ENCODE results near the gene GCFC2. TPM values are rescaled to one million over a fixed set of nuclear protein-coding genes. Genes with fewer than 3 reads are reported as not detected.

The GCFC2 gene
- total and polyA plus RNA-seq, 2 donors (not counting 3 experiments of a cell fraction or from before 2014, with no cell fraction given), result 5.7 to 20.0 TPM

GRCh38 chr2:75702593-75702992 is 8.1 kb downstream of the GCFC2 start:
- DNase-seq (ENCODE audit: low read depth, low spot score) (no peak), FAIRE-seq (no peak)
- POLR2A ChIA-PET, result no interaction called here
- Histone ChIP-seq H3K4me2 (ENCODE audit: insufficient read depth, low read length) (no peak overlapping the region), H3K9me1 (replicated peaks; ENCODE audit: control insufficient read depth, extremely low read depth, insufficient read depth, low read length) (no peaks in the 10 kb centered on the region), H3K4me1 (ENCODE audit: control insufficient read depth, extremely low read depth, insufficient read depth, low read length) (peaks cover 12% of the 10 kb centered on the region), H3K27ac (ENCODE audit: insufficient read depth, low read depth, low read length) (no peak overlapping the region), H3K27me3 (ENCODE audit: control insufficient read depth in 2 of 2, insufficient read depth in 2 of 2, low read length in 2 of 2) (no peaks in the 10 kb centered on the region), H4K20me1 (replicated peaks; ENCODE audit: control insufficient read depth, extremely low read depth, insufficient read depth, low read length) (no peaks in the 10 kb centered on the region), H3K79me2 (ENCODE audit: control insufficient read depth, insufficient read depth, low read length) (peaks cover 6% of the 10 kb centered on the region), H3K9ac (replicated peaks; ENCODE audit: extremely low read depth, insufficient read depth, low read length) (no peak overlapping the region), H3K9me3 (replicated peaks; ENCODE audit: control insufficient read depth, insufficient read depth, low read length) (no peaks in the 10 kb centered on the region), H3K36me3 (ENCODE audit: control insufficient read depth in 2 of 2, extremely low read depth in 1 of 2, insufficient read depth in 2 of 2, low read length in 2 of 2) (peaks cover 3 to 20% of the 10 kb centered on the region in 2 experiments), H2AFZ (ENCODE audit: low read depth, low read length) (no peak overlapping the region), H3K4me3 (replicated peaks in 1 of 3; ENCODE audit: insufficient read depth in 1 of 3, low read depth in 1 of 3, low read length in 3 of 3) (no peak overlapping the region)
- CTCF ChIA-PET, result interaction anchor here (1.0 kb wide), 1 partner anchor 74 kb away, joined by 3 read pairs; no protein-coding TSS in a partner anchor
- intact Hi-C loops (cut with micrococcal nuclease), result no loop called here
- no TSS peak for BruUV-seq (replicated peaks)
- dilution Hi-C loops (cut with MboI; ENCODE audit: extremely low pct_ligation_motif_present, low sequenced_read_pairs), result no loop called here
- no peak for TF ChIP-seq POLR2A (IDR thresholded peaks at IDR 0.05; ENCODE audit: low read depth, low read length)
- TF ChIP-seq POLR2AphosphoS5 (IDR thresholded peaks at IDR 0.05; ENCODE audit: insufficient read depth, low read depth, low read length), result no peak
- TF ChIP-seq EZH2 (IDR thresholded peaks at IDR 0.05; ENCODE audit: borderline replicate concordance, low read depth, low read length, severe bottlenecking), result no peak
- TF ChIP-seq MYC (IDR thresholded peaks at IDR 0.05; ENCODE audit: low read depth, low read length), result no peak
- TF ChIP-seq MAX (IDR thresholded peaks at IDR 0.05; ENCODE audit: insufficient read depth, insufficient read length), result no peak
- no peak for TF ChIP-seq JUN (IDR thresholded peaks at IDR 0.05; ENCODE audit: borderline replicate concordance, insufficient read depth, insufficient read length, low read depth)
- TF ChIP-seq CTCF (IDR thresholded peaks at IDR 0.05; ENCODE audit: extremely low read depth in 1 of 2, insufficient read depth in 1 of 2, low read depth in 1 of 2, low read length in 2 of 2), result no peak
- no peak for TF ChIP-seq GATA2 (IDR thresholded peaks at IDR 0.05; ENCODE audit: insufficient read depth, insufficient read length, low read depth, low read length)
- no peak for TF ChIP-seq FOS (IDR thresholded peaks at IDR 0.05; ENCODE audit: borderline replicate concordance, insufficient read depth, low read length)
